ENCODE data around the gene NMNAT3. TPM values are rescaled to one million over a fixed set of nuclear protein-coding genes. Genes with fewer than 3 reads are reported as not detected.

The NMNAT3 gene
- total RNA-seq, 1 donor from 2014 or later: 0.95 TPM

GRCh38 chr3:139627759-139628158, 50.0 kb downstream of the NMNAT3 start:
- TF ChIP-seq EZH2phosphoT487 (IDR thresholded peaks at IDR 0.05): no peak
- no peak for TF ChIP-seq EZH2 (IDR thresholded peaks at IDR 0.05)
- no peak for TF ChIP-seq CTCF (IDR thresholded peaks at IDR 0.05)
- no peak overlapping the region for H3K4me3 Mint-ChIP-seq

GRCh38 chr3:139620438-139620837, 57.3 kb downstream of the NMNAT3 start:
- H3K4me3 Mint-ChIP-seq: no peak overlapping the region
- no peak overlapping the region for H3K9ac ChIP-seq
- no peaks in the 10 kb centered on the region for H3K27me3 ChIP-seq
- H3K79me2 ChIP-seq (ENCODE audit: low read depth): no peaks in the 10 kb centered on the region
- no peaks in the 10 kb centered on the region for H3K4me1 Mint-ChIP-seq
- H4K20me1 ChIP-seq (ENCODE audit: low read depth): no peaks in the 10 kb centered on the region
- no peaks in the 10 kb centered on the region for H3K36me3 Mint-ChIP-seq
- H3K27ac ChIP-seq: no peak overlapping the region
- no peaks in the 10 kb centered on the region for H3K9me3 ChIP-seq (ENCODE audit: low read depth)
- no peaks in the 10 kb centered on the region for H3K9me3 Mint-ChIP-seq
- TF ChIP-seq EZH2 (IDR thresholded peaks at IDR 0.05) (no peak), CTCF (IDR thresholded peaks at IDR 0.05) (no peak), EZH2phosphoT487 (IDR thresholded peaks at IDR 0.05) (no peak)
- H3K4me3 ChIP-seq: no peak overlapping the region
- H3K27ac Mint-ChIP-seq: no peak overlapping the region
- no peaks in the 10 kb centered on the region for H3F3A ChIP-seq (ENCODE audit: low read depth)
- H3K36me3 ChIP-seq: no peaks in the 10 kb centered on the region
- no peaks in the 10 kb centered on the region for H3K27me3 Mint-ChIP-seq (ENCODE audit: insufficient read depth, low read depth)
- H3K4me1 ChIP-seq: no peaks in the 10 kb centered on the region
- H3K4me2 ChIP-seq: no peak overlapping the region
- H2AFZ ChIP-seq (replicated peaks): no peak overlapping the region
- no peak for DNase-seq (ENCODE audit: low spot score)

More at GRCh38 chr3:139627759-139628158, 50.0 kb downstream of the NMNAT3 start:
- Histone ChIP-seq H3K27me3 (no peaks in the 10 kb centered on the region), H3K27ac (no peak overlapping the region), H3F3A (ENCODE audit: low read depth) (no peaks in the 10 kb centered on the region), H3K4me1 (peaks cover 10% of the 10 kb centered on the region), H3K9ac (no peak overlapping the region), H3K4me3 (no peak overlapping the region), H4K20me1 (ENCODE audit: low read depth) (no peaks in the 10 kb centered on the region), H3K79me2 (ENCODE audit: low read depth) (no peaks in the 10 kb centered on the region), H3K36me3 (no peaks in the 10 kb centered on the region), H3K4me2 (no peak overlapping the region), H2AFZ (replicated peaks) (no peak overlapping the region), H3K9me3 (ENCODE audit: low read depth) (no peaks in the 10 kb centered on the region)
- H3K9me3 Mint-ChIP-seq: no peaks in the 10 kb centered on the region
- H3K27me3 Mint-ChIP-seq (ENCODE audit: insufficient read depth, low read depth): peaks cover 2% of the 10 kb centered on the region
- H3K36me3 Mint-ChIP-seq: no peaks in the 10 kb centered on the region
- no peak overlapping the region for H3K27ac Mint-ChIP-seq
- DNase-seq (ENCODE audit: low spot score): no peak
- H3K4me1 Mint-ChIP-seq: peaks cover 6% of the 10 kb centered on the region

- Histone ChIP-seq H2AFZ (replicated peaks) (no peak overlapping the region), H3K79me2 (ENCODE audit: low read depth) (no peaks in the 10 kb centered on the region), H3K4me1 (no peaks in the 10 kb centered on the region), H3K27ac (no peak overlapping the region), H3K4me3 (no peak overlapping the region), H3K9ac (no peak overlapping the region), H3F3A (ENCODE audit: low read depth) (no peaks in the 10 kb centered on the region), H3K36me3 (no peaks in the 10 kb centered on the region), H4K20me1 (ENCODE audit: low read depth) (no peaks in the 10 kb centered on the region), H3K9me3 (ENCODE audit: low read depth) (no peaks in the 10 kb centered on the region), H3K27me3 (no peaks in the 10 kb centered on the region), H3K4me2 (no peak overlapping the region)
- no peak for TF ChIP-seq EZH2 (IDR thresholded peaks at IDR 0.05)
- TF ChIP-seq CTCF (IDR thresholded peaks at IDR 0.05): no peak
- TF ChIP-seq EZH2phosphoT487 (IDR thresholded peaks at IDR 0.05): no peak
- Mint-ChIP-seq H3K36me3 (no peaks in the 10 kb centered on the region), H3K27me3 (ENCODE audit: insufficient read depth, low read depth) (no peaks in the 10 kb centered on the region), H3K4me1 (no peaks in the 10 kb centered on the region), H3K4me3 (no peak overlapping the region), H3K27ac (no peak overlapping the region), H3K9me3 (no peaks in the 10 kb centered on the region)
- DNase-seq (ENCODE audit: low spot score): no peak
Measured at GRCh38 chr3:139619484-139619883, 58.3 kb downstream of the NMNAT3 start.

Measured in neural progenitor cell (in vitro differentiated cells).